DND-41 (cell line): ENCODE measurements around the gene ZIM2.

Experiments used
- ATAC-seq: fragments of 200-7000 bp; cut with Tn5 transposase; 3 replicates; pipeline ENCODE4 v1.9.1; 2021; ENCODE audit warnings: low read depth; ENCODE audit not compliant: insufficient read depth
- DNase-seq: peaks from one replicate; pipeline ENCODE4 v3.0.0-alpha.2; 2020
- H2AFZ ChIP-seq: 2 replicates; pipeline ENCODE4 v1.6.0; 2012; ENCODE audit warnings: low read depth, low read length
- H3K27ac ChIP-seq: 2 replicates; pipeline ENCODE4 v1.5.1; 2012; ENCODE audit warnings: low read length, inconsistent platforms
- H3K27me3 ChIP-seq: fragments of 200-600 bp; sonication (generic); 2 replicates; pipeline ENCODE4 v1.6.0; 2012; ENCODE audit warnings: low read length, mild to moderate bottlenecking, inconsistent platforms; ENCODE audit not compliant: insufficient read depth, poor library complexity
- H3K36me3 ChIP-seq: 2 replicates; pipeline ENCODE4 v1.5.1; 2012; ENCODE audit warnings: low read length, inconsistent platforms; ENCODE audit not compliant: insufficient read depth
- H3K4me1 ChIP-seq: 2 replicates; pipeline ENCODE4 v1.5.1; 2012; ENCODE audit warnings: mild to moderate bottlenecking, low read length; ENCODE audit not compliant: insufficient read depth
- H3K4me2 ChIP-seq: 2 replicates; pipeline ENCODE4 v1.6.0; 2012; ENCODE audit warnings: mild to moderate bottlenecking, moderate library complexity, low read length, inconsistent platforms; ENCODE audit not compliant: insufficient read depth
- H3K4me3 ChIP-seq, 2 experiments: fragments of 200-600 bp in 1 of 2; shearing (Covaris generic) in 1 of 2; 2 replicates each; pipeline ENCODE4 v1.5.1; 2012 to 2016; ENCODE audit warnings: inconsistent platforms in 2 of 2, low read length in 2 of 2, mild to moderate bottlenecking in 2 of 2, low read depth in 1 of 2, moderate library complexity in 1 of 2
- H3K79me2 ChIP-seq: 2 replicates; pipeline ENCODE4 v1.6.0; 2012; ENCODE audit warnings: low read length, inconsistent platforms; ENCODE audit not compliant: insufficient read depth
- H3K9ac ChIP-seq: 2 replicates; pipeline ENCODE4 v1.6.0; 2012; ENCODE audit warnings: low read depth, mild to moderate bottlenecking, inconsistent platforms, low read length, moderate library complexity
- H3K9me3 ChIP-seq: 2 replicates; pipeline ENCODE4 v1.5.1; 2012; ENCODE audit warnings: low read length, moderate library complexity, mild to moderate bottlenecking, inconsistent platforms; ENCODE audit not compliant: insufficient read depth, severe bottlenecking
- H4K20me1 ChIP-seq: 2 replicates; pipeline ENCODE4 v1.6.0; 2012; ENCODE audit warnings: low read length; ENCODE audit not compliant: insufficient read depth
- CTCF ChIP-seq: IDR thresholded peaks from 2 replicates; pipeline ENCODE4 v1.5.1; 2012; ENCODE audit warnings: borderline replicate concordance, low read length, moderate library complexity, mild to moderate bottlenecking; ENCODE audit not compliant: poor library complexity, severe bottlenecking; ENCODE audit errors: extremely low read depth
- EZH2 ChIP-seq: IDR thresholded peaks from 3 replicates; pipeline ENCODE4 v1.6.1; 2012; ENCODE audit warnings: borderline replicate concordance, low read depth, mild to moderate bottlenecking, moderate library complexity, low read length, inconsistent platforms; ENCODE audit not compliant: severe bottlenecking

ZIM2 gene

DNA sequence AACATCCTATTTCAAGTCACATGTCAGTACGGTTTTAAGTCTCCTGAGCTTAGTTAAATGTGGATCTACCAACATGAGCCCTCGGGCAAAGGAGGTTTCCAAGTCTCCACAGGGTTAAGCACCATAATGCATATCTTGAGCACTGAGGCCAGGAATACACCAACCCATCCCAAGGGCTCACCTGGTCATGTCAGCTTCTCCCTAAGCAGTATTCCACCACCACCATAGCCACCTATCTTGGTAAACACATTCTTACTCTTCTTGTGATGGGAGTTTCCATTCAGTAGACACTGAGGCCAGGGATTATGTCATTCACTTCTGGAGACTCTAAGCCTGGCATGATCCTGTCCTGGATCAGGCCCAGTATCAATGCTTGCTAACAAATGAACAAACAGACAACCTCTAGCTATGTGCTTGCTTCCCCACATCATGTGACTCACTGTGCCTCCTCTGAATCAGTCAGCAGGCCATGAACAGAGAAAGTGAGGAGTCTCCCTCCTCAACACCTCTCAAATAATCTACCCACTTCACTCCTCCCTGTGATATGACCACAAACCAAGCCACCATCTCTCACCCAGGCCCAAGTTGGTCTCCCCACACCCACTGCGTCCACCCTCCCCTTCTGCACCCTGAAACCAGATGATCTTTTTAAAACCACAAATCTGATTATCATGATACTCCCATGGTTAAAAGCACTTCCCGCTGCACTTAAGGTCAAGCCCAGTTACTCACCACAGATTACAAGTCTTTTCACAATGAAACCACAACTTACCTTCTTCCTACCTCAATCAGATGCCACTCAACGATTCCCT is 5.8 kb downstream of the ZIM2 start:
- H3K27me3 ChIP-seq: peaks cover 4% of the 10 kb centered on the region
- H3K4me3 ChIP-seq: no peak overlapping the region
- H3K9me3 ChIP-seq: peaks cover 22% of the 10 kb centered on the region
- H4K20me1 ChIP-seq: no peaks in the 10 kb centered on the region
- no peak overlapping the region for H3K27ac ChIP-seq
- H3K4me2 ChIP-seq: no peak overlapping the region
- H2AFZ ChIP-seq: no peak overlapping the region
- H3K9ac ChIP-seq: no peak overlapping the region
- H3K4me1 ChIP-seq: no peaks in the 10 kb centered on the region
- no peak for ATAC-seq
- no peaks in the 10 kb centered on the region for H3K36me3 ChIP-seq
- DNase-seq: no peak
- TF ChIP-seq EZH2: no peak
- no peak for TF ChIP-seq CTCF
- no peaks in the 10 kb centered on the region for H3K79me2 ChIP-seq

DNA sequence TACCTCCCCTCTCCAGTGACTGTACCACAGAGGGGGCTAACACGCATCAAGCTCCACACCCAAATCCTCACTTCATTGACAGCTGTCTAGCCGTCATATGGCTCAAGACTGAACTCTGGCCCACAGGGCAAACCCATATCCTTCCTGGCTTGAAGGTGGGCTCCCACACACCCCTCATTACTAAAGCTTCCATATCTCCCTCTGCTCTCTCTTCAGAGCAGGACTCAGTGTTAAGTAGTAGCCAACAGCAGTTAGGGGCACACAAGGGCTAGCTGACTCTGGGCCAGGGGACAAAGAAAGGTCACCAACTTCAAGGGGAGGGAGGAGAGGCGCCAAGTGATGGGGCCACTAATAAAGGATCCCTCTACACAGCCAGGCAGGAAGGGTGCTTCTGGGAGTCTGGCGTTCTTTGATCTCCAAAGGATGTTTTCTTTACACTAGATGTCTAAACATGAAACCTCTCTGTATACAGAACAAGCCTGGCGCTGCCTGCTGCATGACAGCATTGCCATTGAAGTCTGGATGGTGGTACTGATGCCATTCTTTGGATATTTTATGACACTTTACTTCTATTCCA is 8.1 kb downstream of the ZIM2 start:
- no peaks in the 10 kb centered on the region for H4K20me1 ChIP-seq
- no peak overlapping the region for H2AFZ ChIP-seq

GRCh38 chr19:56831255-56831654 is 9.3 kb downstream of the ZIM2 start:
- no peak overlapping the region for H2AFZ ChIP-seq
- H4K20me1 ChIP-seq: no peaks in the 10 kb centered on the region
- no peak for DNase-seq
- no peaks in the 10 kb centered on the region for H3K4me1 ChIP-seq
- H3K27ac ChIP-seq: no peak overlapping the region
- ATAC-seq: no peak
- no peaks in the 10 kb centered on the region for H3K79me2 ChIP-seq
- H3K9ac ChIP-seq: no peak overlapping the region
- H3K27me3 ChIP-seq: peaks cover 4% of the 10 kb centered on the region
- H3K9me3 ChIP-seq: no peaks in the 10 kb centered on the region
- H3K4me3 ChIP-seq: no peak overlapping the region
- no peak overlapping the region for H3K4me2 ChIP-seq
- no peaks in the 10 kb centered on the region for H3K36me3 ChIP-seq
- TF ChIP-seq CTCF: no peak
- no peak for TF ChIP-seq EZH2

More for the DNA sequence above, 8.1 kb downstream of the ZIM2 start:
- Histone ChIP-seq H3K4me2 (no peak overlapping the region), H3K4me1 (no peaks in the 10 kb centered on the region), H3K27me3 (peaks cover 4% of the 10 kb centered on the region), H3K36me3 (no peaks in the 10 kb centered on the region), H3K9me3 (no peaks in the 10 kb centered on the region), H3K4me3 (no peak overlapping the region), H3K27ac (no peak overlapping the region), H3K79me2 (no peaks in the 10 kb centered on the region), H3K9ac (no peak overlapping the region)
- ATAC-seq (no peak), DNase-seq (no peak)
- TF ChIP-seq CTCF (no peak), EZH2 (no peak)
